NCI-H1417 treated with DMSO at 0.1 percent for 48 hours (cell line): ENCODE measurements around the gene RPL23.
"Not testable (repeated sequence)": the region's sequence is repeated elsewhere in the genome, so short reads cannot be mapped to it uniquely, and the experiment has no call there.

ENCODE experiments used
- DNase-seq: peaks from one replicate; lab custom pipeline; 2025; lab: John Stamatoyannopoulos, UW

The RPL23 gene

GRCh38 chr17:38867179-38867967 is 13.9 kb upstream of the RPL23 start:
- no peak for DNase-seq

- DNase-seq: no peak
These were observed 11.3 kb upstream of the RPL23 start for GRCh38 chr17:38864636-38865398.

- no peak for DNase-seq
These were observed 7.9 kb upstream of the RPL23 start for GRCh38 chr17:38861399-38861843.

- no peak for DNase-seq
These were observed 3.8 kb upstream of the RPL23 start for GRCh38 chr17:38857271-38857670.

- not testable (repeated sequence) for DNase-seq
These were observed 1.7 kb upstream of the RPL23 start for GRCh38 chr17:38855101-38855714.

- no peak for DNase-seq
These were observed 690 bp downstream of the RPL23 start for GRCh38 chr17:38852771-38853291.

GRCh38 chr17:38851434-38851833 is 2.1 kb downstream of the RPL23 start:
- no peak for DNase-seq

GRCh38 chr17:38850374-38850773 is 3.1 kb downstream of the RPL23 start:
- DNase-seq: no peak

- no peak for DNase-seq
These were observed 4.4 kb downstream of the RPL23 start for GRCh38 chr17:38848939-38849605.

GRCh38 chr17:38848557-38848891 is 5.0 kb downstream of the RPL23 start:
- DNase-seq: no peak

- no peak for DNase-seq
These were observed 9.2 kb downstream of the RPL23 start for GRCh38 chr17:38844261-38844757.

- no peak for DNase-seq
These were observed 27.7 kb downstream of the RPL23 start for GRCh38 chr17:38825762-38826247.

- peak; percentile 52 for DNase-seq
These were observed 28.4 kb downstream of the RPL23 start, which contains the start of gene CWC25 for GRCh38 chr17:38824899-38825761. CWC25 (minus strand) TSS chr17:38825321; CDS start chr17:38825183, 138 bp downstream.

GRCh38 chr17:38815576-38816193 is 37.8 kb downstream of the RPL23 start:
- no peak for DNase-seq

- no peak for DNase-seq
These were observed 43.7 kb downstream of the RPL23 start for GRCh38 chr17:38809828-38810227.

GRCh38 chr17:38800237-38800760 is 53.2 kb downstream of the RPL23 start:
- DNase-seq: peak; percentile 39

GRCh38 chr17:38799501-38800236 is 53.9 kb downstream of the RPL23 start, which contains the start of gene PIP4K2B:
PIP4K2B (minus strand) TSS chr17:38799556; CDS start chr17:38799424, 132 bp downstream.
- DNase-seq: peak; percentile 90

GRCh38 chr17:38798614-38799500 is 54.7 kb downstream of the RPL23 start:
- no peak for DNase-seq
